Measurements from ENCODE around the gene PIRT. TPM values are rescaled to one million over a fixed set of nuclear protein-coding genes. Genes with fewer than 3 reads are reported as not detected.

The PIRT gene
- total RNA-seq, 1 donor from 2014 or later: under 0.01 TPM

DNA sequence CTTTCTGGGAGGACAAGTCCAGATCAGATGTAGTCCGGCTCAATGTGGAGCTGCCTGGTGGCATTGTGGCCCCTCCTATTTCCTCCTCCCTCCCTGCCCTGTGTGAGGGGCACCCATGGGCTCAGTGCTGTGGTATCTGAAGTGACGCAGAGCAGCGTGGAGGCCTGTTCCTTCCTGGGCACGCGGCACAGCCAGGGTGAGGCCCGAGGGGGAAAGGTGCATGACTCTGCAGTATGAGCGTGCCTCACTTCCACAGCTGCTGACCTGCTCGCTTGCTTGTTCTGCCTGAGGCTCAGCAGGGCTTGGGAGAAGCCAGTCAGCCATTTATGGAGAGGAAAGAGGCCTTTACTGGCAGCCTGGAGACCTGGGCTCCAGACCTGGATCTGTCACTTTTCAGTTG, 45.7 kb downstream of the PIRT start:
- DNase-seq (ENCODE audit: low spot score in 2 of 2) (no peak), FAIRE-seq (no peak)

- DNase-seq (ENCODE audit: low spot score in 2 of 2) (no peak), FAIRE-seq (no peak)
Observed at GRCh38 chr17:10790491-10791401, 47.1 kb downstream of the PIRT start.

GRCh38 chr17:10789694-10790271, 48.1 kb downstream of the PIRT start:
- FAIRE-seq (no peak), DNase-seq (ENCODE audit: low spot score in 2 of 2) (no peak)

- DNase-seq (ENCODE audit: low spot score in 2 of 2) (no peak), FAIRE-seq (no peak)
Observed at GRCh38 chr17:10787306-10788045, 50.4 kb downstream of the PIRT start.

GRCh38 chr17:10785295-10785694, 52.6 kb downstream of the PIRT start:
- FAIRE-seq (no peak), DNase-seq (ENCODE audit: low spot score in 2 of 2) (no peak)

- FAIRE-seq: no peak
- no peak for DNase-seq (ENCODE audit: low spot score in 2 of 2)
Observed at GRCh38 chr17:10779609-10780008, 58.3 kb downstream of the PIRT start.

GRCh38 chr17:10777890-10778289, 60.0 kb downstream of the PIRT start:
- no peak for FAIRE-seq
- DNase-seq (ENCODE audit: low spot score in 2 of 2): no peak

DNA sequence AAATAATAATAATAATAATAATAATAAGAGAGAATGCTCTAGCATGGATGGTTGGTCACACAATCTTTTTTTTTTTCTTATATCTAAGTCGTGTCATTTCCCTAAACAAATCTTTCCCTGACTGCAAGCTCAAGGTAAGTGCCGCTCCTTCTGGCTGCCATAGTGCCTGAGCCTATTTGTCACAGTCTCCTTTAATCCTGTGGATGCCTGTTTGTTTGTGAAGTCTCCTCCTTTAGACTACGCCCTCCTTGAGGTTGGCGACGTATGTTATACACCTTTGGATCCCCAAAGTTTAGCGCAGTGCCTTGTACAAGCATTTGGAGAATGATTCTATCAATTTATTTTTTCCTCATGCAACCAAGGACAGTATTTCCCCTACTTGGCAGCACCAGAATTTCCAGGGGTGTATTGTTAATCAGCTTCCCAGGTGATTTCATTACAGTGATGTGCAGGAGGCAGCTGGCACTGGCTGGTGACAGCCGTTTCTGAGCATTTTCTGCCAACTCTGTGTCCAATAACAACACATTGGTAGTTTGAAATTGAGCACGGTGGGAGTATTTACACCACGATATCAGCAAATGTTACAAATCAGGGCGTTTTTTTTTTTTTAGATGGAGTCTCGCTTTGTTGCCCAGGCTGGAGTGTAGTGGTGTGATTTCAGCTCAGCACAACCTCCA, 60.6 kb downstream of the PIRT start:
- no peak for DNase-seq (ENCODE audit: low spot score in 2 of 2)
- no peak for FAIRE-seq

GRCh38 chr17:10776381-10776780, 61.5 kb downstream of the PIRT start:
- DNase-seq (ENCODE audit: low spot score in 2 of 2) (no peak), FAIRE-seq (no peak)

DNA sequence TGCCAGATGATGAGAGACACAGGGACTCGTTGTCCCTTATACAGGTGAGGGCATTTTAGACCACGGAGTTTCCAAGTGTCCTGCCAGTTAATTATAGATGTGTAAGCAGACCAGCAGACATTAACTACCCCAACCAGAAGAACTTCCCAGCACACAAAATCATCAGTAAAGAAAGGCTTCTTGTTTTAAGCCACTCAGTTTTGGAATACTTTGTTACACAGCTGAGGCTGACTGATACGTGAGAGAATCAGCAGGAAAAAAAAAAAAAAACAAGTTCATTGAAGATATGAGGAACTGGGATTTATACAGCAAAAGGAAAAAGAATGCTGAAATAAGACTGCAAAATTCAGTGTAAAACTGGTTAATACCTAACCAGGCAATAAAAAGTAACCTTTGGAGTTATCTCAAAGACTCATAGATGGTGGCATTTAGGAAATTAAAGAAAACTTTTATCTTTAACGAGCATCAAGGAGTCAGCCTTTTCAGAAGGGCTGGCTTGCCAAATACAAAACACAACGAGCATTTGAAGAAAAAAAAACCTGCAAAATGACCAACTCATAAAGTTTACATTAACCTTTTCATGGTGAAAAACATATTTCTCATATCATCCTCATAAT, 62.0 kb downstream of the PIRT start:
- DNase-seq (ENCODE audit: low spot score in 2 of 2) (no peak), FAIRE-seq (no peak)

GRCh38 chr17:10775058-10775457, 62.8 kb downstream of the PIRT start:
- FAIRE-seq (no peak), DNase-seq (ENCODE audit: low spot score in 2 of 2) (no peak)

GRCh38 chr17:10773391-10773790, 64.5 kb downstream of the PIRT start:
- DNase-seq (ENCODE audit: low spot score in 2 of 2) (no peak), FAIRE-seq (no peak)

Small RNAs within 50 kb of the gene (small RNA-seq; reads per million reads assigned to genes)
- gene AC015908.2 (not detected), gene RNU6-1065P (not detected), gene TMEM238L (not detected)

Other genes starting within 250 kb of the PIRT start
- gene MYH3, start 180.8 kb downstream of the PIRT start, total RNA-seq: 0.41 TPM
- 11.4 TPM for gene SCO1, start 140.6 kb downstream of the PIRT start, total RNA-seq
- 17.5 TPM for gene ADPRM, start 140.5 kb downstream of the PIRT start, total RNA-seq
- gene TMEM220, start 108.1 kb downstream of the PIRT start, total RNA-seq: 1.2 TPM
- gene TMEM238L, start 34.0 kb downstream of the PIRT start, total RNA-seq: not detected